NCI-H2081 (cell line): ENCODE data around the gene TRMT112.

ENCODE experiments used
- DNase-seq, 2 experiments: peaks; one replicate each; lab custom pipeline; 2025; lab: John Stamatoyannopoulos, UW

The TRMT112 gene

GRCh38 chr11:64317325-64317960 is at the start of gene TRMT112:
Gene TRMT112, minus strand, starts transcription at chr11:64317559. Its CDS starts 33 bp downstream, at chr11:64317526.
- peak; percentile 88 to 97 for DNase-seq

GRCh38 chr11:64366751-64367150 is 49.4 kb upstream of the TRMT112 start:
- DNase-seq: no peak

GRCh38 chr11:64364911-64365310 is 47.6 kb upstream of the TRMT112 start:
- no peak for DNase-seq

GRCh38 chr11:64364435-64364834 is 47.1 kb upstream of the TRMT112 start:
- no peak for DNase-seq

GRCh38 chr11:64362339-64362738 is 45.0 kb upstream of the TRMT112 start:
- DNase-seq: no peak

GRCh38 chr11:64361659-64362058 is 44.3 kb upstream of the TRMT112 start:
- no peak for DNase-seq

- no peak for DNase-seq
Measured at GRCh38 chr11:64360448-64360921, 43.1 kb upstream of the TRMT112 start.

- peak in 1 of 2 experiments; percentile 33 for DNase-seq
Measured at GRCh38 chr11:64359712-64360445, 42.5 kb upstream of the TRMT112 start.

GRCh38 chr11:64358907-64359711 is 41.8 kb upstream of the TRMT112 start, which contains the start of gene RPS6KA4:
Gene RPS6KA4, plus strand, starts transcription at chr11:64359162. Its CDS starts 74 bp downstream, at chr11:64359236.
- DNase-seq: peak; percentile 38 to 59

- DNase-seq: no peak
Measured at GRCh38 chr11:64358536-64358906, 41.2 kb upstream of the TRMT112 start.

- DNase-seq: no peak
Measured at GRCh38 chr11:64357904-64358535, 40.7 kb upstream of the TRMT112 start.

GRCh38 chr11:64357446-64357845 is 40.1 kb upstream of the TRMT112 start:
- no peak for DNase-seq

GRCh38 chr11:64356498-64357411 is 39.4 kb upstream of the TRMT112 start:
- DNase-seq: peak in 1 of 2 experiments; percentile 22

GRCh38 chr11:64355078-64355940 is 38.0 kb upstream of the TRMT112 start:
- DNase-seq: peak; percentile 88 to 89

- DNase-seq: peak in 1 of 2 experiments; percentile 44
Measured at GRCh38 chr11:64353715-64354506, 36.6 kb upstream of the TRMT112 start.

GRCh38 chr11:64352995-64353714 is 35.8 kb upstream of the TRMT112 start:
- DNase-seq: peak; percentile 68 to 87

GRCh38 chr11:64352099-64352994 is 35.0 kb upstream of the TRMT112 start:
- DNase-seq: peak; percentile 62 to 79
